Measurements from ENCODE around the gene USP17L30.
"Not testable (repeated sequence)": the region's sequence is repeated elsewhere in the genome, so short reads cannot be mapped to it uniquely, and the experiment has no call there.

USP17L30 gene

GRCh38 chr4:9362829-9363228 is at the start of gene USP17L30:
USP17L30 (plus strand) TSS chr4:9363129; CDS start chr4:9363129, 0 bp downstream.
- not testable (repeated sequence) for FAIRE-seq; DNase-seq (ENCODE audit: low spot score)

DNA sequence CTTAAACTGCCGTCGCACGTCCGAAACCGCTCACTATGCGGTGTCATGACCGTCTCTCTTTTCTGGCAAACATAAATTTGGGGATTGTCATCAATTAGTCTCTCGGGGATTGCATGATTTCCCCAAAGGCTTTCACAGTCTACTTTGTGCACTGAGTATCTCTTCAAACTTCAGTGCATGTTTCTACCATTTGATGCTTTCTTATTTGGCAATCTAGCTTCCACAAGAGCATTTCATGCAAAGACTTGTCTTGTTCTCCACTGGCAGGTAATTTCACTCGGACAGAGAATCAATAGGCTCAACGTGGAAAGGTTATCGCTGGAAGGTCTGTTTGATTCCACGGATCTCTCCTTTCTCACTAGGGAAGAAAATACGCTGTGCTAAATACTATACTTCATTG is 38.7 kb upstream of the USP17L30 start:
- not testable (repeated sequence) for DNase-seq (ENCODE audit: low spot score); FAIRE-seq

GRCh38 chr4:9324865-9325264 is 38.1 kb upstream of the USP17L30 start, which contains the start of gene USP17L24:
USP17L24 (plus strand) TSS chr4:9325165; CDS start chr4:9325165, 0 bp downstream.
- not testable (repeated sequence) for DNase-seq (ENCODE audit: low spot score); FAIRE-seq

DNA sequence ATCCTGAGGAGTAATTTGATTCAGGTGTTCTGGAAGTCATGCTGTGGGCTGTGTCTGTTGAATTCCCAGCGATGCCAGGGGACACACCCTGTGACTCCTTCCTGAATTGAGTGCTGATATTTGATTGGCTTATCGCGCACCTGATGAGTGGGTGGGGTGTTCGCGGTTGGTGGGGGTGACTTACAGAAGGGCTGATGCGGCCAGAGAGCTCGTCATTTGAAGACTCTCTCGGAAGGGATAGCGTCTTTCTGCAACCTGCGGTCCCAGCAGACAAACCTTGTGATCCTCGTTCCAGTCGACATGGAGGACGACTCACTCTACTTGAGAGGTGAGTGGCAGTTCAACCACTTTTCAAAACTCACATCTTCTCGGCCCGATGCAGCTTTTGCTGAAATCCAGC is 33.3 kb upstream of the USP17L30 start, which contains the start of gene USP17L25:
USP17L25 (plus strand) TSS at position 301 of the 400 bp plus-strand sequence; CDS start at position 301, 0 bp downstream.
- DNase-seq (ENCODE audit: low spot score); FAIRE-seq: not testable (repeated sequence)

- not testable (repeated sequence) for DNase-seq (ENCODE audit: low spot score); FAIRE-seq
Measured at GRCh38 chr4:9334358-9334757, 28.6 kb upstream of the USP17L30 start, which contains the start of gene USP17L26. USP17L26 (plus strand) TSS chr4:9334658; CDS start chr4:9334658, 0 bp downstream.

DNA sequence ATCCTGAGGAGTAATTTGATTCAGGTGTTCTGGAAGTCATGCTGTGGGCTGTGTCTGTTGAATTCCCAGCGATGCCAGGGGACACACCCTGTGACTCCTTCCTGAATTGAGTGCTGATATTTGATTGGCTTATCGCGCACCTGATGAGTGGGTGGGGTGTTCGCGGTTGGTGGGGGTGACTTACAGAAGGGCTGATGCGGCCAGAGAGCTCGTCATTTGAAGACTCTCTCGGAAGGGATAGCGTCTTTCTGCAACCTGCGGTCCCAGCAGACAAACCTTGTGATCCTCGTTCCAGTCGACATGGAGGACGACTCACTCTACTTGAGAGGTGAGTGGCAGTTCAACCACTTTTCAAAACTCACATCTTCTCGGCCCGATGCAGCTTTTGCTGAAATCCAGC is 23.8 kb upstream of the USP17L30 start, which contains the start of gene USP17L5:
USP17L5 (plus strand) TSS at position 301 of the 400 bp plus-strand sequence; CDS start at position 301, 0 bp downstream.
- FAIRE-seq; DNase-seq (ENCODE audit: low spot score): not testable (repeated sequence)

GRCh38 chr4:9343848-9344247 is 19.1 kb upstream of the USP17L30 start, which contains the start of gene USP17L27:
USP17L27 (plus strand) TSS chr4:9344148; CDS start chr4:9344148, 0 bp downstream.
- DNase-seq (ENCODE audit: low spot score); FAIRE-seq: not testable (repeated sequence)

GRCh38 chr4:9348593-9348992 is 14.3 kb upstream of the USP17L30 start, which contains the start of gene USP17L28:
USP17L28 (plus strand) TSS chr4:9348893; CDS start chr4:9348893, 0 bp downstream.
- not testable (repeated sequence) for FAIRE-seq; DNase-seq (ENCODE audit: low spot score)

- not testable (repeated sequence) for DNase-seq (ENCODE audit: low spot score); FAIRE-seq
Measured at GRCh38 chr4:9350866-9351265, 12.1 kb upstream of the USP17L30 start.

GRCh38 chr4:9353338-9353737 is 9.6 kb upstream of the USP17L30 start, which contains the start of gene USP17L29:
USP17L29 (plus strand) TSS chr4:9353638; CDS start chr4:9353638, 0 bp downstream.
- FAIRE-seq; DNase-seq (ENCODE audit: low spot score): not testable (repeated sequence)

DNA sequence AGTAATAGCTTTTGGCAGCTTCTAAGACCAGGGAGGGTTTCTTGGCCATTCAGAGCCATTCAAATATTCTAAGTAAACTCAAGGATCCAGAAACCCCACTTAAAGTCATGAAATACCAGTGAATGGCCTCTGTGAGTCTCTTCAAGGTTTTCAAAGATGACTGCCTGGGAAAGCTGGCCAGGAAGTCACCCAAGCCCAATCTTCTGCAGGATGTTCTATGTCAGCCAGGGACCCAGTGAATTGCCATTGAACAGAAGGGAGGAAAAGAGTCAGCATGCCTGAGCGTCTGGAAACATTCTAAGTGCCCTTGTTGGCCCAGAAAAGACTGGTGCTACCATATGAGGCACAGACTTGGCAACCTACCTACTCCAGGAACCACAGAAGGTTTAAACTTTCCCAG is 17.0 kb downstream of the USP17L30 start:
- not testable (repeated sequence) for DNase-seq (ENCODE audit: low spot score); FAIRE-seq

DNA sequence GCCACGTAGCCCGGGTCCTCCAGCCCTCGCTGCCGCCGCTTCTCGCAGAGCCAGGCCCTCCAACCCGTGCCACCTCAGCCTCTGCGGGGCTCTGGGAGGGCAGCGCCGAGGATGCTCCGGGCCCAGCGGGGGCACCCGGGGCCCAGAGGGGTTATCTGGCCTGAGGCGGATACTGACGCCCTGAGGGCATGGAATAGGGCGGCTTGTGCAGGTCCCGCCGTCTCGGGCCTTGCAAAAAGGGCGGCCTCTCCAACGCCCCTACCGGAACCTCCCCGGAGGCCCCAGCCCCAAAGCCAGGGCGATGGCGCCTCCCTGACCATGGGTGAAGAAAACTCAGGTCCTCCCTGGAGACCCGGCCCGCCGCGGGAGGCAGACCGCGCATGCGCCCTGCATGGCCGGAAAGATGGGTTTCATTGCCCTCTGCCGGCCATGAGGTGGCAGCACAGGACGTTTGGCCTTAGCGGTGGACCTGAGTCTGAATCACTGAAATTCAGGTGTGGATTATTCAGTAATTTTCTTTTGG is 18.1 kb downstream of the USP17L30 start:
- peak; percentile 42 for FAIRE-seq
- not testable (repeated sequence) for DNase-seq (ENCODE audit: low spot score)

DNA sequence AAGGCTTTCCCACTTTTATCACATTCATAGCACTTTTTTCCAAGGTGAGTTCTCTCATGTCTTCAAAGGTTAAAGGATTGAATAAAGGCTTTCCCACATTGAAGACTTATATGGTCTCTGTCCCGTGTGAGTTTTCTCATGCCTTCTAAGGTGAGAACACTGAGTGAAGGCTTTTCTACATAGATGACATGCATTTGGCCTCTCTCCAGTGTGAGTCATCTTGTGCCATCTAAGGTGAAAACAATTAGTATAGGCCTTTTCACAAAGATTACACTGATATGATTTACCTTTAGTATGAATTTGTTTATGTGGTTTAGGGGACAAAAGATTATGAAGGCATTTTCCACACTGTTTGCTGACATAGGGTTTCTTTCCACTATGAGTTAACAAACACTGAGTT is 21.2 kb downstream of the USP17L30 start:
- no peak for FAIRE-seq
- no peak for DNase-seq (ENCODE audit: low spot score)

DNA sequence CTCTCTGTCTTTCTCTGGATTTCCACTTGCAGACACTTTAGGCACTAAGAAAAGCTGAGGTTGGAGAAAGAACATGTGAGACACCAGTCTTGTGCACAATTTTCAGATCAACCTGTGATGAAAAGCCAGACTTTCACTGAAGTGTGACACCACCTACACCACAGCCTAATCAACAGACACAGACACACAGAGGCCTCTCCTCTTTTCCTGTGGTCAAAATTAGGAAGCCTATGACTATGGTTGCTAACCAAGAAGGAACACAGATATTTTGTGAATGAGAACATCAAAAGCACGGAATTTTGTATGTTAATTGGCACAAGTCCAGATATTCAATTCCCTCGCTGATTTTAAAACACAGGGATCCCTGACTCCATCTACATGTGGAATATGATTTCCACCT is 26.1 kb downstream of the USP17L30 start:
- not testable (repeated sequence) for DNase-seq (ENCODE audit: low spot score); FAIRE-seq

GRCh38 chr4:9405774-9406173 is 42.8 kb downstream of the USP17L30 start:
- not testable (repeated sequence) for DNase-seq (ENCODE audit: low spot score); FAIRE-seq

- DNase-seq (ENCODE audit: low spot score); FAIRE-seq: not testable (repeated sequence)
Measured at GRCh38 chr4:9406491-9406890, 43.6 kb downstream of the USP17L30 start.

- DNase-seq (ENCODE audit: low spot score) (no peak), FAIRE-seq (no peak)
Measured at GRCh38 chr4:9409793-9410192, 46.9 kb downstream of the USP17L30 start.

All from RCC 7860 (cell line).